Measurements from ENCODE around the gene CCDC170.

CCDC170 gene

DNA sequence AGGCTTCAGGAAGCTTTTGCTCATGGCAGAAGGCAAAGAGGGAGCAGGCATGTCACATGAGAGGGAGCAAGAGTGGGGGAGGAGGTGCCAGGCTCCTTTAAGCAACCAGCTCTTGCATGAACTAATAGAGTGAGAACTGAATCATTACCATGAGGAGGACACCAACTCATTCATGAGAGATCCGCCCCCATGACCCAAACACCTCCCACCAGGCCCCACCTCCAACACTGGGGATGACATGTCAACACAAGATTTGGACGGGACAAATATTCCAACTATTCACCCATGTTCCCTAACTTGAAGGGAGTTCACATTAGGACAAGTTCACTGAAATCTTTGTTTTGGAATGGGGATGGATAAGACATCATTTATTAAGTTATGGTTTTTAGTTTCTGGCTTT, 158.5 kb downstream of the CCDC170 start:
- CTCF ChIA-PET, result no interaction called here
- no peak overlapping the region for H3K27ac Mint-ChIP-seq
- H3K9me3 Mint-ChIP-seq, result no peaks in the 10 kb centered on the region
- no peak for DNase-seq
- no peaks in the 10 kb centered on the region for H3K36me3 Mint-ChIP-seq
- H3K4me1 Mint-ChIP-seq, result no peaks in the 10 kb centered on the region
- no peak overlapping the region for H3K4me3 Mint-ChIP-seq
- peaks cover 12% of the 10 kb centered on the region for H3K27me3 Mint-ChIP-seq

DNA sequence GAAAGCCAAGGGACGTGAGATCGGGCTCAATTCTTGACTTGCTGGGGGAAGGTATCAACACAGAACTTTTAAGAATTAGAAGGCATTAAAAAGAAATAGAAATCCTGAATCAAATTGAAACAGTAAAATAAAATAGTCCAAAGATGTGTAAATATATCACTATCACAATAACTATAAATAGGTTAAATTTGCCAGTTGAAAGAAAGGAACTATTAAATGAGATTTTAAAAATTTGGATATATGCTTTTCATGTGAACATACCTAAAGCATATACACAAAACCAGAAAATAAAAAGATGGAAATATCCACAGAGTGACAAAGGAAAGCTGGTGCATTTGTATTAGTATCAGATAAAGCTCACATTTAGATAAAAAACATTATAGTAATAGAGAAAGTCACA, 161.3 kb downstream of the CCDC170 start:
- Mint-ChIP-seq H3K27me3 (peaks cover 9% of the 10 kb centered on the region), H3K4me3 (no peak overlapping the region), H3K36me3 (no peaks in the 10 kb centered on the region), H3K9me3 (no peaks in the 10 kb centered on the region), H3K4me1 (no peaks in the 10 kb centered on the region), H3K27ac (no peak overlapping the region)
- CTCF ChIA-PET, result interaction anchor here (0.6 kb wide), 1 partner anchor 230 kb away, joined by 3 read pairs; no protein-coding TSS in a partner anchor
- no peak for DNase-seq

DNA sequence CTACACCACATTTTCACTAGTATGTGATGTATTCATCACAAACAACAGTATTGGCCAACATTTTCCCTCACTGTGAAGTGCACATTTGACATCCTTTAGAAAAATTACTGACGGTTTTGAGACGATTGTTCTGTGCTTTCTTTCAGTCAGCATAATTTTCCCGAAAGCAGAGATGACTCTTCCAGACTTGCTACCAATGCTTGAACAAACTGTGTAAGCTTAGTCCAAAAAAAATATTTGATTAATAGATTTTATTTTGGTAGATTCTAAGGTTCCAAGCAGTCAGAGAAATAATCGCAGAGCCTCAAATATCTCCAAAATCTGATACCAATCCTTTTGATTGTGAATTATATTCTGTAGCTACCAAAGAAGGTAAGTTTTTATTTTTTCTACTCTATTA, 162.6 kb downstream of the CCDC170 start:
- peaks cover 5% of the 10 kb centered on the region for H3K27me3 Mint-ChIP-seq
- no peak overlapping the region for H3K27ac Mint-ChIP-seq
- no peaks in the 10 kb centered on the region for H3K4me1 Mint-ChIP-seq
- H3K36me3 Mint-ChIP-seq, result no peaks in the 10 kb centered on the region
- DNase-seq, result no peak
- H3K4me3 Mint-ChIP-seq, result no peak overlapping the region
- H3K9me3 Mint-ChIP-seq, result no peaks in the 10 kb centered on the region
- CTCF ChIA-PET, result interaction anchor here (0.9 kb wide), 1 partner anchor 9 kb away, joined by 4 read pairs; no protein-coding TSS in a partner anchor

DNA sequence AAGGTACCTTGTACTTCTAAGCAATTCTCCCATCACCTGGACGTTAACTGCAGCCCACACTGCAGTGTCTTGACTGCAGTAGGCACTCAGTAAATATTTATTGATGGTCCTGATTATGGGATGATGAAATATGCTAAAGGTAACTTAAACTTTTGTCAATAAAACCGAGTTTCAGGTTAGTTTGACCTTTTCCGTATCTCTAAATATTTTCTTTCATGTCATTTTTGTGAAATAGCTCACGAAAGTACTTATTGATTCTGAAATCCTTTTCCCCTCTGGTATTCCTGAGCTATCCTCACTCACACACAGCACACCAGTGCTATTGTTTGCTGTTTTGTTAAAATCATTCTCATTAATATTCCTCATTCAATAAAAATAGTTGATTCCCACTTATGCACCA, 164.3 kb downstream of the CCDC170 start:
- no peak overlapping the region for H3K4me3 Mint-ChIP-seq
- no peaks in the 10 kb centered on the region for H3K9me3 Mint-ChIP-seq
- CTCF ChIA-PET, result no interaction called here
- no peak for DNase-seq
- no peaks in the 10 kb centered on the region for H3K4me1 Mint-ChIP-seq
- no peak overlapping the region for H3K27ac Mint-ChIP-seq
- H3K27me3 Mint-ChIP-seq, result peaks cover 15% of the 10 kb centered on the region
- H3K36me3 Mint-ChIP-seq, result no peaks in the 10 kb centered on the region

DNA sequence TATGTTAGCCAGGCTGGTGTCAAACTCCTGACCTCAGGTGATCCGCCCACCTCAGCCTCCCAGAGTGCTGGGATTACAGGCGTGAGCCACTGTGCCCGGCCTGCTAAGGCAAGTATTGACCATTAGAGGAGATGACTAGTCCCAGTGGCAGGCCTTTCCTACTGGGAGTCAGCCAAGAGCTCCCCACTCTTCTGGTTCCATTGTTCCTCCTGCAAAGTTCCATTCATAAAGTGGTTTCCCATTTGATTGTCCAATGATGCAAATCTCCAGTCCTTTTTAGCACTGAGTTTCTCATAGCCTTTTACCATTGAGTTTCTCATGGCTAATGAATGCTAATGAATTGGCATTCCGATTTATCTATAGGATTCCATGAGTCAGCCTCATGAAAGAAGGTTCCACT, 165.4 kb downstream of the CCDC170 start:
- Mint-ChIP-seq H3K4me3 (no peak overlapping the region), H3K27ac (no peak overlapping the region), H3K36me3 (no peaks in the 10 kb centered on the region), H3K4me1 (no peaks in the 10 kb centered on the region), H3K27me3 (peaks cover 15% of the 10 kb centered on the region), H3K9me3 (no peaks in the 10 kb centered on the region)
- DNase-seq, result no peak
- CTCF ChIA-PET, result no interaction called here

DNA sequence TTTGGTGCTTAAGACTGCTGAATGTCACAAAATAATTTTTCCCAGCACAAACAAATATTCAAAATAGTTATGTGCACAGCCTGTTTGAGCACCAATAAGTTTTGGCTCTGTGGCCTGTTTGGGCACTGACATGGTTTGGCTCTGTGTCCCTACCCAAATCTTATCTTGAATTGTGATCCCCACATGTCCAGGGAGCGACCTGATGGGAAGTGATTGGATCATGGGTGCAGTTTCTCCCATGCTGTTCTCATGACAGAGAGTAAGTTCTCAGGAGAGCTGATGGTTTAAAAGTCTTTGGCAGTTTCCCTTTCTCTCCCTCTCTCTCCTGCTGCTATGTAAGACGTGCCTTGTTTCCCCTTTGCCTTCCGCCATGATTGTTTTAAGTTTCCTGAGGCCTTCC, 167.7 kb downstream of the CCDC170 start:
- CTCF ChIA-PET, result no interaction called here
- no peak for DNase-seq
- H3K9me3 Mint-ChIP-seq, result no peaks in the 10 kb centered on the region
- H3K4me1 Mint-ChIP-seq, result no peaks in the 10 kb centered on the region
- H3K27ac Mint-ChIP-seq, result no peak overlapping the region
- H3K36me3 Mint-ChIP-seq, result no peaks in the 10 kb centered on the region
- H3K4me3 Mint-ChIP-seq, result no peak overlapping the region
- H3K27me3 Mint-ChIP-seq, result peaks cover 20% of the 10 kb centered on the region

DNA sequence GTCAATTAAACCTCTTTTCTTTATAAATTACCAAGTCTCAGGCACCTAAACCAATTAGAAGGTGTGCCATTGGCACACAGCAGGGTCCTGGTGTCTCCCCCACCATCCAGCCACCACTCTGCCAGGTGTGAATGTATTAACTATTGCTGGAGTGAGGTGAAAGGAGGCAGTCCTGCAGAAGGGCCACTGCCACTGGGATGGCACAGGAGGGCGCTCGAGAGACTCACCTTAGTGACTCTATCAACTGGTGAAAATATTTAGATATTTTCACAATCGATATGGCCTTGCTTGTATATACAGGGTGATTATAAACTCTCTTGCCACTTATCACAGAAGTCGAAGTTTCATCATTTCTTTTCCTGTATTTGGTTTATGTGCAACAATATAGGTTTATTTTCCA, 168.1 kb downstream of the CCDC170 start:
- CTCF ChIA-PET, result interaction anchor here (1.1 kb wide), 1 partner anchor 14 kb away, joined by 5 read pairs; no protein-coding TSS in a partner anchor
- Mint-ChIP-seq H3K27ac (no peak overlapping the region), H3K27me3 (peaks cover 24% of the 10 kb centered on the region), H3K9me3 (no peaks in the 10 kb centered on the region), H3K36me3 (no peaks in the 10 kb centered on the region), H3K4me1 (no peaks in the 10 kb centered on the region), H3K4me3 (no peak overlapping the region)
- no peak for DNase-seq

DNA sequence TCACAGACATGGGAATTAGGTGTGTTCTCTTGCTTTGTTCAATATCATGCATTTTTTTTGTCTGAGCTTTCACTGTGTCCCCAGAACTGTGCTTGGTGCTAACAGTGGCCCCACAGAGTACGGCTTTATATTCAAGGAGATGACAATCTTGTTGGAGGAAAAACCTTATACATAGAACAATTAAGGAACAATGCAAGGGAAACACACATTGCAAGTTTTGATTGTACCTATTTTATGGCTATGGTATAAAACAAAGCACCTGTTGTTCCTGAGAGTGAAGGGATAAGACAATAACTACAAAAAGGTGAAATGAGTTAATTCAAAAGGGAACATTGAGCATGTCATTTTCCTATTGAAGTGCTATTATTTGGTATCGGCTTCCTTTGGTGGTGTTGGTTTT, 169.7 kb downstream of the CCDC170 start:
- Mint-ChIP-seq H3K9me3 (no peaks in the 10 kb centered on the region), H3K27ac (no peak overlapping the region), H3K4me3 (no peak overlapping the region), H3K36me3 (no peaks in the 10 kb centered on the region), H3K4me1 (no peaks in the 10 kb centered on the region), H3K27me3 (peaks cover 24% of the 10 kb centered on the region)
- DNase-seq, result no peak
- CTCF ChIA-PET, result no interaction called here

DNA sequence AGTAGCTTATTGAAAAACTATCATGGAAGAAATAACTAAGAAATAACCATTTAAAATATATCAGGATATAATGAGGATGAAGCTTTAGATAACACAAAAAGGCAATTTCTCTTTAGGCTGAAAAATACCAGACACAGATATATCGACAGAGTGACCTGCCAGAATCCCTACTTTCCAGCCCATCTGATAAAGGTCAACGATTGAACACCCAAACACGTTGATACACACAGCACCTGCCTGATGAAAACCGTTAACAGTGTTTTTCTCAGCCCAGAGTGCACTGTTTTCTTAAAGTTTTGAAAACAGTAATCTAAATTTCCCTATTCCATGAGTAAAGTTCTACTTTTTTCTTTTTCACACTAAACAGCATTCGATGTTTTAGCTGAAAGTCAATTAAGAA, 170.6 kb downstream of the CCDC170 start:
- H3K36me3 Mint-ChIP-seq, result no peaks in the 10 kb centered on the region
- CTCF ChIA-PET, result interaction anchor here (1.1 to 1.3 kb wide), 2 partner anchors 16 to 672 kb away, joined by 3 to 4 read pairs; no protein-coding TSS in a partner anchor

DNA sequence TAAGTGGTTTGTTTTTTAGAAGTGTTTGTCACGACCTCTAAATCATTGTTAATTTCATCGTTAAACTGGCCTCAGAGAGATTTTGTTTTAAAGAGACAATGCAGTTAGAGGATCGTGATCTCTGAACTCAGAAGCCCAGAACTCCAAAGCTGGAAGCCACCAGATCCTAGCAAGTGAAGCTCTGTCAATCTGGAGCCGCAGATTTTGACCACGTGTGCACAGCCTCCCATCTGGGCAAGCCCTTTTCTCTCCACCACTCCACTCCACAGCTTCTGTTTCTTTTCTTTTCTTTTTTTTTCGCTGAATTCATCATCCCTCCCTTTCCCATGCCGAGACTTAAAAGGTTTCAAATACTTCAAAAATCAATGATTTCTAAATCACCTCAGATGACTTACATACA, 171.5 kb downstream of the CCDC170 start:
- CTCF ChIA-PET, result interaction anchor here (1.1 kb wide), 1 partner anchor 671 kb away, joined by 3 read pairs; no protein-coding TSS in a partner anchor
- no peaks in the 10 kb centered on the region for H3K9me3 Mint-ChIP-seq
- no peak overlapping the region for H3K27ac Mint-ChIP-seq

More for the DNA sequence above, 170.6 kb downstream of the CCDC170 start:
- H3K27me3 Mint-ChIP-seq, result peaks cover 30% of the 10 kb centered on the region
- H3K4me1 Mint-ChIP-seq, result no peaks in the 10 kb centered on the region
- no peak for DNase-seq
- no peak overlapping the region for H3K4me3 Mint-ChIP-seq
- no peak overlapping the region for H3K27ac Mint-ChIP-seq
- no peaks in the 10 kb centered on the region for H3K9me3 Mint-ChIP-seq

DNA sequence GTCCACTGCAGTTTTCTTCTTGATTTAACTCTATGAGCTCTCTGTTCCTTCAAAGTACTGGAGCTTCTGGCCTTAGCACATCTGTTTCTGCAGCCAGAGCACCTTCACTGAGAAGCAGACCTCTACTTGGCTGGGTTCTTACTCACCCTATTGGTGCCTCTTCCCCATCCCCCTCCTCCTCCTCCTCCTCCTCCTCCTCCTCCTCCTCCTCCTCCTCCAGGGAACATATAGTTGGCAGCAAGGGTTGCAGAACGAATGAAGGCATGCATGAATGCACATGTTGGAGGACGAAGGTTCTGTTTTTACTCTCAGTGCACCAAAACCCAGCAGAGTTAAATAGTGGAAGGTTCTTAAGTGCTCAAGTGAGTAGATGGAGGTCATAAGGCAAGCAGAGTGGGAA, 172.7 kb downstream of the CCDC170 start:
- DNase-seq, result no peak
- Mint-ChIP-seq H3K9me3 (no peaks in the 10 kb centered on the region), H3K27me3 (peaks cover 30% of the 10 kb centered on the region), H3K4me1 (no peaks in the 10 kb centered on the region), H3K4me3 (no peak overlapping the region), H3K27ac (no peak overlapping the region), H3K36me3 (no peaks in the 10 kb centered on the region)
- CTCF ChIA-PET, result no interaction called here

More for the DNA sequence above, 171.5 kb downstream of the CCDC170 start:
- no peak overlapping the region for H3K4me3 Mint-ChIP-seq
- no peaks in the 10 kb centered on the region for H3K4me1 Mint-ChIP-seq
- no peaks in the 10 kb centered on the region for H3K36me3 Mint-ChIP-seq
- H3K27me3 Mint-ChIP-seq, result peaks cover 31% of the 10 kb centered on the region
- no peak for DNase-seq

DNA sequence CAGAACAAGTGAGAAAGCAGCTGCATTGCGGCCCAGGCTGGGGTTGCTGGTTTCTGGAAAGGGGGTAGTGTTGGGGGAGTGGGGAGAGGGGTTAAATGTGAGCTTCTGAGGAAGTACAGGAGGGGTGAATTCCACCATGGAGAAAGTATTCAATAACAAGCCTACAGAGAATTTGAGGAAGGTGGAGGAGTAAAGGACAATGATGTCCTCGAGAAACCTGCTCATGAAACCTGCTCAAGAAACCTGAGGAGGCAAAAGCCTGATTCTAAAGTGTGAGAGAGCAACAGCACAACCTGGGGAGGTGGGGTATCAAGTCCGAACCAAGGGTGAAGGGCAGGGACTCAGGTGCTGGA, 175.4 kb downstream of the CCDC170 start:
- DNase-seq, result no peak
- H3K36me3 Mint-ChIP-seq, result no peaks in the 10 kb centered on the region

DNA sequence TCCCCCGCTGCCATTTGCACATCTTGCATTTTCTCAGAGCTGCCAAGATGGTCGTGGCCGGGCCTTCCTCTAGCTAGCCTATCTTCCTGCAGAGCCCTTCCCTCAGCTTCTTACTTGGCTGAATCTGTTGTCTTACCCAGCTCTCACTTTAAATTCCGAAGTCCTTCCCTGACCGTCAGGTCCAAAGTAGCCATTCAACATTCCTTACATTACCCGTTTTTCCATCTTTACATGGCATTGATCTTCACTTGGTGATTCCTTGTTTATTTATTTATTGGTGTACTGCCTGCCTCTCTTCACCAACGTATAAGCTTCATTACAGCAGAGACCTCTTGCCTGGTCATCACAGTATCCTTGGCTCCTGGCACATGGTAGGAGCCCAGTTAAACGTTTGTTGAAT, 176.3 kb downstream of the CCDC170 start:
- CTCF ChIA-PET, result no interaction called here
- no peaks in the 10 kb centered on the region for H3K9me3 Mint-ChIP-seq

More for the DNA sequence above, 175.4 kb downstream of the CCDC170 start:
- no peaks in the 10 kb centered on the region for H3K4me1 Mint-ChIP-seq
- H3K4me3 Mint-ChIP-seq, result no peak overlapping the region
- peaks cover 22% of the 10 kb centered on the region for H3K27me3 Mint-ChIP-seq
- CTCF ChIA-PET, result no interaction called here
- H3K9me3 Mint-ChIP-seq, result no peaks in the 10 kb centered on the region
- no peak overlapping the region for H3K27ac Mint-ChIP-seq

More for the DNA sequence above, 176.3 kb downstream of the CCDC170 start:
- Mint-ChIP-seq H3K27ac (no peak overlapping the region), H3K4me1 (no peaks in the 10 kb centered on the region), H3K27me3 (peaks cover 20% of the 10 kb centered on the region), H3K4me3 (no peak overlapping the region), H3K36me3 (no peaks in the 10 kb centered on the region)
- no peak for DNase-seq
